B cell (primary cell): ENCODE data around the gene STX4. TPM values are rescaled to one million over a fixed set of nuclear protein-coding genes. Genes with fewer than 3 reads are reported as not detected.

Experiments
- ATAC-seq: fragments of 200-7000 bp; cut with Tn5 transposase; one replicate; pipeline ENCODE4 v1.10.0; 2021; ENCODE audit warnings: low read depth, mild to moderate bottlenecking, moderate number of reproducible peaks, moderate library complexity
- CTCF ChIA-PET: fragments of 350-600 bp; sonication (Branson Sonifier 250); formaldehyde crosslinking; loops from one replicate; lab custom pipeline; 2021; ENCODE audit warnings: antibody characterized with exemption, inconsistent platforms; lab: Charles Lee
- POLR2A ChIA-PET: fragments of 350-600 bp; sonication (Branson Sonifier 250); formaldehyde crosslinking; loops from one replicate; lab custom pipeline; 2021; ENCODE audit warnings: antibody characterized with exemption; lab: Charles Lee
- DNase-seq: peaks from one replicate; pipeline ENCODE4 v3.0.0; 2013
- H2AFZ ChIP-seq: 2 replicates; pipeline ENCODE4 v1.6.1; 2012; ENCODE audit warnings: mild to moderate bottlenecking, low read depth, low read length; ENCODE audit not compliant: insufficient read depth, poor library complexity, severe bottlenecking
- H3K27ac ChIP-seq, 2 donors: 1 replicate in 1 of 2; 2 replicates in 1 of 2; pipeline ENCODE4 v1.5.1; 2012 to 2013; ENCODE audit warnings: low read length in 2 of 2, mild to moderate bottlenecking in 2 of 2, moderate library complexity in 1 of 2
- H3K27me3 ChIP-seq, 4 experiments: fragments of 200-600 bp in 1 of 4; sonication (generic) in 1 of 4; replicated peaks in 1 of 4; 1 replicate in 2 of 4; 2 replicates in 2 of 4; pipeline versions ENCODE4 v1.6.1 to v1.7.0; 2013 to 2016; ENCODE audit warnings: low read length in 3 of 4, mild to moderate bottlenecking in 2 of 4, mixed read lengths in 1 of 4, moderate library complexity in 1 of 4; ENCODE audit not compliant: insufficient read depth in 4 of 4, control insufficient read depth in 3 of 4; ENCODE audit errors: control extremely low read depth in 1 of 4
- H3K36me3 ChIP-seq, 2 experiments: replicated peaks in 1 of 2; 1 replicate in 1 of 2; 2 replicates in 1 of 2; pipeline versions ENCODE4 v1.6.1 to v1.7.1; 2013; ENCODE audit warnings: low read length in 1 of 2; ENCODE audit not compliant: insufficient read depth in 2 of 2, control insufficient read depth in 1 of 2; ENCODE audit errors: control extremely low read depth in 1 of 2, extremely low read depth in 1 of 2
- H3K4me1 ChIP-seq, 2 donors: fragments of 200-600 bp in 1 of 2; sonication (generic) in 1 of 2; 1 replicate in 1 of 2; 2 replicates in 1 of 2; pipeline versions ENCODE4 v1.5.1 to v1.6.1; 2013 to 2017; ENCODE audit warnings: low read length in 2 of 2; ENCODE audit not compliant: control insufficient read depth in 2 of 2, insufficient read depth in 2 of 2
- H3K4me2 ChIP-seq: replicated peaks from 2 replicates; pipeline ENCODE3; 2012; ENCODE audit warnings: mild to moderate bottlenecking, low read depth, low read length; ENCODE audit not compliant: poor library complexity, severe bottlenecking
- H3K4me3 ChIP-seq, 5 experiments: fragments of 200-600 bp in 1 of 5; sonication (generic) in 1 of 5; 1 replicate in 3 of 5; 2 replicates in 2 of 5; pipeline versions ENCODE4 v1.5.1 to v1.7.0; 2011 to 2016; ENCODE audit warnings: low read length in 4 of 5, mild to moderate bottlenecking in 4 of 5, low read depth in 2 of 5, control low read depth in 1 of 5, moderate library complexity in 1 of 5; ENCODE audit not compliant: insufficient read depth in 1 of 5; ENCODE audit errors: control extremely low read depth in 1 of 5, extremely low read depth in 1 of 5
- H3K79me2 ChIP-seq: fragments of 200-600 bp; sonication (generic); one replicate; pipeline ENCODE4 v1.6.0; 2016; ENCODE audit warnings: low read length; ENCODE audit not compliant: control insufficient read depth, insufficient read depth
- H3K9ac ChIP-seq: fragments of 200-600 bp; sonication (generic); 2 replicates; pipeline ENCODE4 v1.6.1; 2017; ENCODE audit warnings: mild to moderate bottlenecking, low read length, moderate library complexity
- H3K9me3 ChIP-seq, 3 donors: one replicate each; pipeline versions ENCODE4 v1.6.1 to v1.7.1; 2013; ENCODE audit warnings: low read length in 2 of 3; ENCODE audit not compliant: control insufficient read depth in 2 of 3, insufficient read depth in 1 of 3; ENCODE audit errors: control extremely low read depth in 1 of 3
- H4K20me1 ChIP-seq: 2 replicates; pipeline ENCODE4 v1.6.0; 2012; ENCODE audit warnings: mild to moderate bottlenecking, low read length; ENCODE audit not compliant: insufficient read depth, control insufficient read depth, poor library complexity, severe bottlenecking
- H3K27ac Mint-ChIP-seq: one replicate; pipeline ENCODE4 v1.8.0; 2021; ENCODE audit warnings: mixed read lengths
- H3K27me3 Mint-ChIP-seq: one replicate; pipeline ENCODE4 v1.8.0; 2021; ENCODE audit warnings: mixed read lengths
- H3K4me1 Mint-ChIP-seq: one replicate; pipeline ENCODE4 v1.8.0; 2021; ENCODE audit warnings: mixed read lengths
- H3K4me3 Mint-ChIP-seq: one replicate; pipeline ENCODE4 v1.8.0; 2021; ENCODE audit warnings: mixed read lengths
- H3K9me3 Mint-ChIP-seq: one replicate; pipeline ENCODE4 v1.8.0; 2022; ENCODE audit warnings: mixed read lengths; ENCODE audit not compliant: insufficient read depth
- EZH2 ChIP-seq: IDR thresholded peaks from 2 replicates; pipeline ENCODE4 v1.6.1; 2012; ENCODE audit warnings: borderline replicate concordance, low read depth, mild to moderate bottlenecking, moderate library complexity, low read length; ENCODE audit not compliant: insufficient read depth, poor library complexity, severe bottlenecking
- WGBS: methylation state at CpG from one replicate; pipeline ENCODE4 v1.1.5; 2013; ENCODE audit warnings: missing lambda C conversion rate; ENCODE audit not compliant: insufficient coverage; 5-methylcytosine and 5-hydroxymethylcytosine counted together
- intact Hi-C: fragments of 100-400 bp; cut with micrococcal nuclease; formaldehyde crosslinking; loops from one replicate; pipeline ENCODE4 v1.10.0; 2022
- polyA plus RNA-seq: library from polyadenylated mRNA; depleted of rRNA; stranded (reverse); fragments of >200 nt; gene quantifications from 2 replicates; pipeline ENCODE4 v1.2.3, GENCODE V29; 2012
- total RNA-seq, 2 donors: library from RNA; stranded (reverse); fragments of 120-200 nt in 1 of 2; gene quantifications; 1 replicate in 1 of 2; 2 replicates in 1 of 2; pipeline versions ENCODE4 v1.2.3 to v1.2.4, GENCODE V29; 2013 to 2022
- TF ChIP-seq, protein P1 (sequence below): fragments of 200-600 bp; IDR thresholded peaks from one replicate; pipeline ENCODE4 v1.8.0; 2022; ENCODE audit warnings: antibody characterized with exemption, mild to moderate bottlenecking

STX4 gene
- total and polyA plus RNA-seq, 2 donors (not counting 1 experiment from before 2014, with no cell fraction given): 120 to 133 TPM

DNA sequence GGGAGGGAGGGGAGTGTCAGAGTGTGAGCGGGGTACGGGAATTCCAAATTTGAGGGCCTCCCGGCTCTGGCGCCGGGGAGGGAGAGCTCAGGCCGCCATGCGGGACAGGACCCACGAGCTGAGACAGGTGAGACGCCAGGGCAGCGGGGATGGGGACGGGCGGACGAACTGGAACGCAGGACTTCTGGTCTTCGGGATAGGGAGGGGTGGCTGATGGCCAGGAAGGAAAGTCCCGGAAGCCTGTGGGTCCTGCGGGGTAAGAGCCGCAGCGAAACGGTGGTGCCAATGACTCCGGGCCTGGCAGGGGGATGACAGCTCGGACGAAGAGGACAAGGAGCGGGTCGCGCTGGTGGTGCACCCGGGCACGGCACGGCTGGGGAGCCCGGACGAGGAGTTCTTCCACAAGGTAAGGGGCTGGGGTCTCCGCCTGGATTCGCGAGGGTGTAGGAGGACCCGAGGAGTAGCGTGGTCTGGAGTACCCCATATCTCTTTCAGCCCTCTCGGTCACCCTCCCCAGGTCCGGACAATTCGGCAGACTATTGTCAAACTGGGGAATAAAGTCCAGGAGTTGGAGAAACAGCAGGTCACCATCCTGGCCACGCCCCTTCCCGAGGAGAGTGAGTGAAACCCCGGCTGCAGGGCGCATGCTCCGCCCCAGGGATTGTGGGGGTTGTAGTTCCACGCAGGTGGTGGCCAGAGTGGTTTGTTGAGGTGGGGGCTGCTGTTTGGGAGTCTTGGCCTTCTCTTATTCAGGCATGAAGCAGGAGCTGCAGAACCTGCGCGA is 543 bp downstream of the STX4 start:
- H3K27ac Mint-ChIP-seq: peak overlapping the region; percentile 99
- Histone ChIP-seq H3K4me3 (peak overlapping the region; percentile 76 to 99 (median 90)), H3K4me2 (peak overlapping the region; percentile 94), H4K20me1 (peaks cover 26% of the 10 kb centered on the region), H3K27ac (peak overlapping the region; percentile 99 to 100), H3K9ac (peak overlapping the region; percentile 95), H3K9me3 (peaks cover 0 to 6% (median 0%) of the 10 kb centered on the region in 3 donors), H3K4me1 (peaks cover 8 to 16% of the 10 kb centered on the region in 2 donors), H3K79me2 (peaks cover 26% of the 10 kb centered on the region), H2AFZ (peak overlapping the region; percentile 85), H3K27me3 (no peaks in the 10 kb centered on the region), H3K36me3 (peaks cover 0 to 21% of the 10 kb centered on the region in 2 experiments)
- DNase-seq (peak; percentile 91), ATAC-seq (peak; percentile 53)
- H3K4me3 Mint-ChIP-seq: peak overlapping the region; percentile 95
- TF ChIP-seq, protein P1, sequence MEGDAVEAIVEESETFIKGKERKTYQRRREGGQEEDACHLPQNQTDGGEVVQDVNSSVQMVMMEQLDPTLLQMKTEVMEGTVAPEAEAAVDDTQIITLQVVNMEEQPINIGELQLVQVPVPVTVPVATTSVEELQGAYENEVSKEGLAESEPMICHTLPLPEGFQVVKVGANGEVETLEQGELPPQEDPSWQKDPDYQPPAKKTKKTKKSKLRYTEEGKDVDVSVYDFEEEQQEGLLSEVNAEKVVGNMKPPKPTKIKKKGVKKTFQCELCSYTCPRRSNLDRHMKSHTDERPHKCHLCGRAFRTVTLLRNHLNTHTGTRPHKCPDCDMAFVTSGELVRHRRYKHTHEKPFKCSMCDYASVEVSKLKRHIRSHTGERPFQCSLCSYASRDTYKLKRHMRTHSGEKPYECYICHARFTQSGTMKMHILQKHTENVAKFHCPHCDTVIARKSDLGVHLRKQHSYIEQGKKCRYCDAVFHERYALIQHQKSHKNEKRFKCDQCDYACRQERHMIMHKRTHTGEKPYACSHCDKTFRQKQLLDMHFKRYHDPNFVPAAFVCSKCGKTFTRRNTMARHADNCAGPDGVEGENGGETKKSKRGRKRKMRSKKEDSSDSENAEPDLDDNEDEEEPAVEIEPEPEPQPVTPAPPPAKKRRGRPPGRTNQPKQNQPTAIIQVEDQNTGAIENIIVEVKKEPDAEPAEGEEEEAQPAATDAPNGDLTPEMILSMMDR: no peak
- no peak for TF ChIP-seq EZH2
- POLR2A ChIA-PET: interaction anchor here (0.7 to 2.3 kb wide), 5 partner anchors 40 to 838 kb away, joined by 3 to 14 read pairs (median 5); partner anchors contain the start of genes BCKDK, KAT8, ZNF646 and ZNF668
- H3K27me3 Mint-ChIP-seq: no peaks in the 10 kb centered on the region
- WGBS: 2% methylated on average over 43 of the region's 47 CpGs
- H3K4me1 Mint-ChIP-seq: peaks cover 21% of the 10 kb centered on the region
- CTCF ChIA-PET: interaction anchor here (1.2 to 1.6 kb wide), 2 partner anchors 40 to 108 kb away, joined by 3 to 5 read pairs; partner anchors contain the start of genes ZNF646 and ZNF668
- H3K9me3 Mint-ChIP-seq: no peaks in the 10 kb centered on the region
- intact Hi-C loops: loop anchor here (1.0 to 5.0 kb wide), 10 partner anchors 37 to 425 kb away; partner anchors contain the start of genes ARMC5, BCKDK, CFAP119 and FBRS

DNA sequence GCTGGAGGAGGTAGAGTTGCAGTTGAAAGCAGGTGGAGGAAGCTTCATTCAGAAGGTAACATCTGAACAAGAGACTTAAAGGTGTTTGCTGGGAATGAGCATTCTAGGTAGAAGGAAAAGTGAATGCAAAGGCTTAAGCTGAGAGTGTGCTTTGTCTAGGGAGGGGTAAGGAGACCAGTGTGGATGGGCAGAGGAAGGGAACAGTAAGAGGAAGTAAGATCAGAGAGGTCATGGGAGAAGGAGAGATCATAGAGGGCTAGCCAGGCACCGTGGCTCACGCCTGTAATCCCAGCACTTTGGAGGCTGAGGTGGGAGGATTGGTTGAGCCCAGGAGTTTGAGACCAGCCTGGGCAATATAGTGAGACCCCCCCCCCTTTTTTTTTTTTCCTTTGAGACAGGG is 3.3 kb downstream of the STX4 start:
- H3K4me3 Mint-ChIP-seq: no peak overlapping the region
- H3K9me3 ChIP-seq: peaks cover 0 to 6% (median 0%) of the 10 kb centered on the region in 3 donors
- no peak overlapping the region for H2AFZ ChIP-seq
- H3K79me2 ChIP-seq: peaks cover 26% of the 10 kb centered on the region
- H3K27ac Mint-ChIP-seq: no peak overlapping the region
- H3K27me3 ChIP-seq: no peaks in the 10 kb centered on the region
- no peaks in the 10 kb centered on the region for H3K27me3 Mint-ChIP-seq
- intact Hi-C loops: no loop called here
- no CpG with 5 or more reads among the region's 2 CpGs for WGBS
- no peak overlapping the region for H3K4me3 ChIP-seq
- H3K9me3 Mint-ChIP-seq: no peaks in the 10 kb centered on the region
- CTCF ChIA-PET: no interaction called here
- peaks cover 20% of the 10 kb centered on the region for H3K4me1 Mint-ChIP-seq
- H3K9ac ChIP-seq: no peak overlapping the region
- peaks cover 26% of the 10 kb centered on the region for H4K20me1 ChIP-seq
- peaks cover 8 to 16% of the 10 kb centered on the region in 2 donors for H3K4me1 ChIP-seq
- H3K4me2 ChIP-seq: no peak overlapping the region
- POLR2A ChIA-PET: no interaction called here
- H3K36me3 ChIP-seq: peaks cover 0 to 36% of the 10 kb centered on the region in 2 experiments
- DNase-seq (no peak), ATAC-seq (no peak)
- TF ChIP-seq EZH2: no peak
- TF ChIP-seq, protein P1: no peak
- H3K27ac ChIP-seq: no peak overlapping the region
